Measurements from ENCODE around the gene EXD3. TPM values are rescaled to one million over a fixed set of nuclear protein-coding genes. Genes with fewer than 3 reads are reported as not detected.

Gene EXD3
- total and polyA plus RNA-seq, 9 of the 15 experiments (the other 6 are each of a cell fraction or from before 2014, with no cell fraction given) = 0.29 to 12.5 (median 3.9) TPM

DNA sequence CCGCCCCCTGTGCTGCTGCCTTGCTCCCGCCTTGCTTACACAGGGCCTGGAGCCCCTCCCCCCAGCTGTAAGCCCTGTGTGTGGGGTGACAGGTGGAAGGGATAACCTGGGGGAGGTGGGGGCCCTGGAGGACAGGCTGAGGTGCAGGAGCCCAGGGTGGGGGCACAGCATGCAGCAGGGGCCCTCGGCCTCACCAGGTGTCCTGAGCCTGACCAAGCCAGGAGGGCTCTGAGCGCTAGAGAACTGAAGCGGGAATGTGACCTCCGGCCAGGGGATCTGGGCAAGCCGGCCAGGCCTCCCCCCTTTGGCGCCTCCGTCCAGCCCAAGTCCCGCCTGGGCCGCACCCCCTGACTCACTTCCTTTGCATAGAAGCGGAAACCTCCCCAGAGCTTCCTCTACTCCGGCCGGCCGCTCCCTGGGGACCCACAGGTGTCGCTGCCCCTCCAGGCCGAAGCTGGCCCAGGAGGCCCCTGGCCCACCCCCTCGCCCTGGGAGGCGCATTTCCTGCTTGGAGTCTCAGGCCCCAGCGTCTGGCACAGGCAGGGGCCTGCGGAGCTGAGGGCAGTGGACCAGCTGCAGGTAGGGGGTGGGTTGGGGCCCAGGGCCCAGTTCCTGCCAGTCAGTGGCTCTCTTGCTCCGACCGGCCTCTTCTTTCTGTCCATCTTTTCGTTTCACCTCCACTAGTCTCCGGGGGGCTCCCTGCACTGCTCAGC is 145.5 kb downstream of the EXD3 start, which contains the start of gene TOR4A (continued):
- TF ChIP-seq, protein P1, sequence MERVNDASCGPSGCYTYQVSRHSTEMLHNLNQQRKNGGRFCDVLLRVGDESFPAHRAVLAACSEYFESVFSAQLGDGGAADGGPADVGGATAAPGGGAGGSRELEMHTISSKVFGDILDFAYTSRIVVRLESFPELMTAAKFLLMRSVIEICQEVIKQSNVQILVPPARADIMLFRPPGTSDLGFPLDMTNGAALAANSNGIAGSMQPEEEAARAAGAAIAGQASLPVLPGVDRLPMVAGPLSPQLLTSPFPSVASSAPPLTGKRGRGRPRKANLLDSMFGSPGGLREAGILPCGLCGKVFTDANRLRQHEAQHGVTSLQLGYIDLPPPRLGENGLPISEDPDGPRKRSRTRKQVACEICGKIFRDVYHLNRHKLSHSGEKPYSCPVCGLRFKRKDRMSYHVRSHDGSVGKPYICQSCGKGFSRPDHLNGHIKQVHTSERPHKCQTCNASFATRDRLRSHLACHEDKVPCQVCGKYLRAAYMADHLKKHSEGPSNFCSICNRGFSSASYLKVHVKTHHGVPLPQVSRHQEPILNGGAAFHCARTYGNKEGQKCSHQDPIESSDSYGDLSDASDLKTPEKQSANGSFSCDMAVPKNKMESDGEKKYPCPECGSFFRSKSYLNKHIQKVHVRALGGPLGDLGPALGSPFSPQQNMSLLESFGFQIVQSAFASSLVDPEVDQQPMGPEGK (CRISPR knock-in tag; IDR thresholded peaks at IDR 0.05; ENCODE audit: borderline replicate concordance) = no peak
- TF ChIP-seq FOXK2 (conservative IDR thresholded peaks at IDR 0.05 in 1 of 2, IDR thresholded peaks at IDR 0.05 in 1 of 2; ENCODE audit: low read depth in 2 of 2) = no peak; a peak in 1 of 4 replicates
- peak; percentile 78 for TF ChIP-seq POLR2B (IDR thresholded peaks at IDR 0.05; ENCODE audit: low read depth, partially characterized antibody)
- TF ChIP-seq, protein P2, sequence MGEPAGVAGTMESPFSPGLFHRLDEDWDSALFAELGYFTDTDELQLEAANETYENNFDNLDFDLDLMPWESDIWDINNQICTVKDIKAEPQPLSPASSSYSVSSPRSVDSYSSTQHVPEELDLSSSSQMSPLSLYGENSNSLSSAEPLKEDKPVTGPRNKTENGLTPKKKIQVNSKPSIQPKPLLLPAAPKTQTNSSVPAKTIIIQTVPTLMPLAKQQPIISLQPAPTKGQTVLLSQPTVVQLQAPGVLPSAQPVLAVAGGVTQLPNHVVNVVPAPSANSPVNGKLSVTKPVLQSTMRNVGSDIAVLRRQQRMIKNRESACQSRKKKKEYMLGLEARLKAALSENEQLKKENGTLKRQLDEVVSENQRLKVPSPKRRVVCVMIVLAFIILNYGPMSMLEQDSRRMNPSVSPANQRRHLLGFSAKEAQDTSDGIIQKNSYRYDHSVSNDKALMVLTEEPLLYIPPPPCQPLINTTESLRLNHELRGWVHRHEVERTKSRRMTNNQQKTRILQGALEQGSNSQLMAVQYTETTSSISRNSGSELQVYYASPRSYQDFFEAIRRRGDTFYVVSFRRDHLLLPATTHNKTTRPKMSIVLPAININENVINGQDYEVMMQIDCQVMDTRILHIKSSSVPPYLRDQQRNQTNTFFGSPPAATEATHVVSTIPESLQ (CRISPR knock-in tag; IDR thresholded peaks at IDR 0.05) = peak; percentile 42; the same call in 1 of the 2 replicates
- peak; percentile 75 for TF ChIP-seq JUND (IDR thresholded peaks at IDR 0.05; ENCODE audit: borderline replicate concordance, low read depth, low read length)
- peak; percentile 57; the same call in 1 of the 3 replicates for TF ChIP-seq JUND (tag; IDR thresholded peaks at IDR 0.05; ENCODE audit: borderline replicate concordance, low read depth, low read length)
- TF ChIP-seq KAT2B (IDR thresholded peaks at IDR 0.05; ENCODE audit: low read depth, low read length) = peak; percentile 46
- TF ChIP-seq HDAC6 (IDR thresholded peaks at IDR 0.05; ENCODE audit: low read depth, low read length) = no peak
- no peak for TF ChIP-seq ZNF316 (IDR thresholded peaks at IDR 0.05)
- TF ChIP-seq, protein P3, sequence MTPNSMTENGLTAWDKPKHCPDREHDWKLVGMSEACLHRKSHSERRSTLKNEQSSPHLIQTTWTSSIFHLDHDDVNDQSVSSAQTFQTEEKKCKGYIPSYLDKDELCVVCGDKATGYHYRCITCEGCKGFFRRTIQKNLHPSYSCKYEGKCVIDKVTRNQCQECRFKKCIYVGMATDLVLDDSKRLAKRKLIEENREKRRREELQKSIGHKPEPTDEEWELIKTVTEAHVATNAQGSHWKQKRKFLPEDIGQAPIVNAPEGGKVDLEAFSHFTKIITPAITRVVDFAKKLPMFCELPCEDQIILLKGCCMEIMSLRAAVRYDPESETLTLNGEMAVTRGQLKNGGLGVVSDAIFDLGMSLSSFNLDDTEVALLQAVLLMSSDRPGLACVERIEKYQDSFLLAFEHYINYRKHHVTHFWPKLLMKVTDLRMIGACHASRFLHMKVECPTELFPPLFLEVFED (CRISPR knock-in tag; conservative IDR thresholded peaks at IDR 0.05) = no peak
- TF ChIP-seq, protein P4, sequence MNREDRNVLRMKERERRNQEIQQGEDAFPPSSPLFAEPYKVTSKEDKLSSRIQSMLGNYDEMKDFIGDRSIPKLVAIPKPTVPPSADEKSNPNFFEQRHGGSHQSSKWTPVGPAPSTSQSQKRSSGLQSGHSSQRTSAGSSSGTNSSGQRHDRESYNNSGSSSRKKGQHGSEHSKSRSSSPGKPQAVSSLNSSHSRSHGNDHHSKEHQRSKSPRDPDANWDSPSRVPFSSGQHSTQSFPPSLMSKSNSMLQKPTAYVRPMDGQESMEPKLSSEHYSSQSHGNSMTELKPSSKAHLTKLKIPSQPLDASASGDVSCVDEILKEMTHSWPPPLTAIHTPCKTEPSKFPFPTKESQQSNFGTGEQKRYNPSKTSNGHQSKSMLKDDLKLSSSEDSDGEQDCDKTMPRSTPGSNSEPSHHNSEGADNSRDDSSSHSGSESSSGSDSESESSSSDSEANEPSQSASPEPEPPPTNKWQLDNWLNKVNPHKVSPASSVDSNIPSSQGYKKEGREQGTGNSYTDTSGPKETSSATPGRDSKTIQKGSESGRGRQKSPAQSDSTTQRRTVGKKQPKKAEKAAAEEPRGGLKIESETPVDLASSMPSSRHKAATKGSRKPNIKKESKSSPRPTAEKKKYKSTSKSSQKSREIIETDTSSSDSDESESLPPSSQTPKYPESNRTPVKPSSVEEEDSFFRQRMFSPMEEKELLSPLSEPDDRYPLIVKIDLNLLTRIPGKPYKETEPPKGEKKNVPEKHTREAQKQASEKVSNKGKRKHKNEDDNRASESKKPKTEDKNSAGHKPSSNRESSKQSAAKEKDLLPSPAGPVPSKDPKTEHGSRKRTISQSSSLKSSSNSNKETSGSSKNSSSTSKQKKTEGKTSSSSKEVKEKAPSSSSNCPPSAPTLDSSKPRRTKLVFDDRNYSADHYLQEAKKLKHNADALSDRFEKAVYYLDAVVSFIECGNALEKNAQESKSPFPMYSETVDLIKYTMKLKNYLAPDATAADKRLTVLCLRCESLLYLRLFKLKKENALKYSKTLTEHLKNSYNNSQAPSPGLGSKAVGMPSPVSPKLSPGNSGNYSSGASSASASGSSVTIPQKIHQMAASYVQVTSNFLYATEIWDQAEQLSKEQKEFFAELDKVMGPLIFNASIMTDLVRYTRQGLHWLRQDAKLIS (CRISPR knock-in tag; IDR thresholded peaks at IDR 0.05) = peak; percentile 51; the same call in 1 of the 2 replicates
- no peak for TF ChIP-seq CCAR2 (IDR thresholded peaks at IDR 0.05; ENCODE audit: low read depth, low read length)
- TF ChIP-seq SMAD2 (IDR thresholded peaks at IDR 0.05; ENCODE audit: low read depth, low read length) = no peak
- TF ChIP-seq, protein P5, sequence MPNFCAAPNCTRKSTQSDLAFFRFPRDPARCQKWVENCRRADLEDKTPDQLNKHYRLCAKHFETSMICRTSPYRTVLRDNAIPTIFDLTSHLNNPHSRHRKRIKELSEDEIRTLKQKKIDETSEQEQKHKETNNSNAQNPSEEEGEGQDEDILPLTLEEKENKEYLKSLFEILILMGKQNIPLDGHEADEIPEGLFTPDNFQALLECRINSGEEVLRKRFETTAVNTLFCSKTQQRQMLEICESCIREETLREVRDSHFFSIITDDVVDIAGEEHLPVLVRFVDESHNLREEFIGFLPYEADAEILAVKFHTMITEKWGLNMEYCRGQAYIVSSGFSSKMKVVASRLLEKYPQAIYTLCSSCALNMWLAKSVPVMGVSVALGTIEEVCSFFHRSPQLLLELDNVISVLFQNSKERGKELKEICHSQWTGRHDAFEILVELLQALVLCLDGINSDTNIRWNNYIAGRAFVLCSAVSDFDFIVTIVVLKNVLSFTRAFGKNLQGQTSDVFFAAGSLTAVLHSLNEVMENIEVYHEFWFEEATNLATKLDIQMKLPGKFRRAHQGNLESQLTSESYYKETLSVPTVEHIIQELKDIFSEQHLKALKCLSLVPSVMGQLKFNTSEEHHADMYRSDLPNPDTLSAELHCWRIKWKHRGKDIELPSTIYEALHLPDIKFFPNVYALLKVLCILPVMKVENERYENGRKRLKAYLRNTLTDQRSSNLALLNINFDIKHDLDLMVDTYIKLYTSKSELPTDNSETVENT (CRISPR knock-in tag; IDR thresholded peaks at IDR 0.05) = peak; percentile 41; the same call in 1 of the 2 replicates
- TF ChIP-seq TAF7 (tag; IDR thresholded peaks at IDR 0.05) = no peak
